ENCODE results near the gene ADAM15.

The ADAM15 gene

DNA sequence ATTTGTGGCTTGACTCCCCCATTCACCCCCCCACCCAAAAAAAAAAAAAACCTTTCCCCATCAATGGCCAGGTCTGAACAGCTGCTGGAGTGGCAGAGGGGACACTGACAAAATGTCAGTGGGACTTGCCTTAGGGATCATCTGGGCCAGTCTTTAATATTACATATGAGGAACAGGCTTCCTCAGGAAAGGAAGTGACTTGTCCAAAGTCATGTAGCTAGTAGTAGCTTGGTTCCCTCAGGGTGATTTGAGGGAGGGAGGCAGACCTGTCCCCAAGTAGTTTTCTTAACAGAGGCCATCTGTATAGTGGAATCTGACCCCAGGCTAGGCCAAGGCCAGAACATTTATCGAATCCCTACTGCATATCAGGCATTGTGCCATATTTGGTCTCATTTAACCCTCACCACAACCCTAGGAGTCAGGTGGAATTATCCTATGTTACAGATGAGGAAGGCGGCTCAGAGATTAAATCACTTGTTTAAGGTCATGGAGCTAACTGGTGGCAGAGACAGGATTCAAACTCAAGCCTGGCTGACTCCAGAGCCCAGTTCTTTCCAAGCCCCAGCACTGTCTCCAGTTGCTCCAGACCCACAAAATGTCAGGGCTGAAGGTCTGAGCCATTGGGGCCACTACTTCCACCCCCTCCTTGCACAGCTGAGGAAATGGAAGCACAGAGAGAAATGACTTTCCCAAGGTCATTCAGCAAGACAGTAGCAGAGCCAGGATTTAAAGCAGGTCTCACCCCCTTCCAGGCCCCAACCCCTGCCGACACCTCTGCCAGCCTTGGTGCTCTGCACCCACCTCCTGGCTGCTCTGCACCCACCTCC, 38.1 kb upstream of the ADAM15 start:
- DNase-seq, result no peak

- no peak for DNase-seq
Measured at GRCh38 chr1:155013632-155014031, 37.5 kb upstream of the ADAM15 start.

GRCh38 chr1:155014709-155015508, 36.2 kb upstream of the ADAM15 start:
- no peak for DNase-seq

DNA sequence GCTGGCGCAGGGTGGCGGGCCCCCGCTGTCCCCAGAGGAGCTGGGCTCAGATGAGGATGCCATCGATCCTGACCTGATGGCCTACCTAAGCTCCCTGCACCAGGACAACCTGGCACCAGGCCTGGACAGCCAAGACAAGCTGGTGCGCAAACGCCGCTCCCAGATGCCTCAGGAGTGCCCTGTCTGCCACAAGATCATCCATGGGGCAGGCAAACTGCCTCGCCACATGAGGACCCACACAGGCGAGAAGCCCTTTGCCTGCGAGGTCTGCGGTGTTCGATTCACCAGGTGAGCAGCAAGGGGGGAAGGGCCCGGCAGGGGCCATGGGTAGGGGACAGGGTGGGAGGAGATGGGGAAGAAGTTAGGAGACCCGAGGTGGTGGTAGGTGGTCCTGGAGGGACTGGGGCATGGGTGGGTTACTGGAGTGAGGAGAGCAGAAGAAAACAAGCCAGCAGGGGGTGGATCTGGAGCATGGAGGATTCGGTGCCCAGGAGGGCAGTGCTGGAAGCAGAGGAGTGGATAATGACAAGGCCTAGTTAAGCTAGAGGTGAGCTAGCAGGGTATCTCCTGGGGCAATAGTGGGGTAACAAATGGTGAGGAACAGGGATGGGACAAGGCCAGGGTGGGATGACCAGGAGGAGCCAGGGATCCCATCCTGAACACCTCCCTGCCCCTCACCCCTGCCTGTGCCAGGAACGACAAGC, 35.4 kb upstream of the ADAM15 start:
- DNase-seq, result no peak

DNA sequence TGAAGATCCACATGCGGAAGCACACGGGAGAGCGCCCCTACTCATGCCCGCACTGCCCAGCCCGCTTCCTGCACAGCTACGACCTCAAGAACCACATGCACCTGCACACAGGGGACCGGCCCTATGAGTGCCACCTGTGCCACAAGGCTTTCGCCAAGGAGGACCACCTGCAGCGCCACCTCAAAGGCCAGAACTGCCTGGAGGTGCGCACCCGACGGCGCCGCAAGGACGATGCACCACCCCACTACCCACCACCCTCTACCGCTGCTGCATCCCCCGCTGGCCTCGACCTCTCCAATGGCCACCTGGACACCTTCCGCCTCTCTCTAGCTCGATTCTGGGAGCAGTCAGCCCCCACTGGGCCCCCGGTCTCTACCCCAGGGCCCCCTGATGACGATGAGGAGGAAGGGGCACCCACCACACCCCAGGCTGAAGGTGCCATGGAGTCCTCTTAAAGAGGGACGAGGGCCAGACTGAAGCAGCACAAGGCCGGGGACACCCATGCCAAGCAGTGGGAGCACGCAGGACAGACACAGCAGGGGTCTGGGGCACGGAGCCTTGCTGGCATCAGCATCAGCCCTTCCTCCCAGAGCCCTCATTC, 34.8 kb upstream of the ADAM15 start:
- no peak for DNase-seq

DNA sequence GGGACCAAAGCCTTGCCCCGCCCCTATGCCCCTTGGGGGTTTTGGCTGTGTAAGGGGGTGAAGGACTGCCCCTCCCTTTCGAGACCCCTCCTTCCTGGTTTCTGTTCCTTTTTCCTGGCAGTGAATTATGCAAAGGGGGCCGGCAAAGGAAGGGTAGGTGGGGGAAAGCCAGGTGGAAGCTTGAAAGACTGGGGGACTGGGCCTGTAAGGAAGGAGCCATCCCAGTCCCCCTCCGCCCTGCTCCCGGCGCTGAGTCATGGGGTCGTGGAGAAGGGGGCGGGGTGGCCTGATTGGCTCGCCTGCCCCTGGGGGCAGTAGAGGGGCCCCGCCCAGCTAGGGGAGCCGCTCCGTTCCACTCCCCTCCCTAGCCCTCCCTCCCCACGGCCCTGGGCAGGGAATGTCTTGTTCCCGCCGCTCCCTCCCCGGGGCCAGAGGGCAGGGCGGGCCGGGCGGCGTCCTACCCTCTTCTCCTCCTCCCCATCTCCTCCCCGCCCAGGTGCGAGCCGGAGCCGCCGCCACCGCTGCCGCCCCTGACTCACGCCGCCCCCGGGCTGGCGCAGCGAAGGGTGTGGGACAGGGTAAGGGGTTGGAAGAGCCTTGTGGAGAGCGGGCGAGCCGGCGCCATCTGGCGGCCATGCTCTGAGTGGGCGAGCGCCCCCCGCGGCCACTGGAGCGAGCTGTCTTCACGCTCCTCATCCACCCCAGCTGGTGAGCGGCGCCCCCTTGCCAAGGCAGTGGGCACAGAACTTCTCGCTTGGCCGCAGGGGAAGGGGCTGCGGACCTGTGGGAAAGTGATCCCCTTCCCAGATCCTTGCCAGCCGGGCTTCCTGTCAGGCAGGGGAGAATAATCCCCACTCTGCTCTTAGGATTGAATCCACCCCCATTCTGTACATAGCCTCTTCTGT, 33.8 kb upstream of the ADAM15 start:
- DNase-seq, result peak; percentile 85

GRCh38 chr1:155017946-155018316, 33.2 kb upstream of the ADAM15 start:
- DNase-seq, result no peak

DNA sequence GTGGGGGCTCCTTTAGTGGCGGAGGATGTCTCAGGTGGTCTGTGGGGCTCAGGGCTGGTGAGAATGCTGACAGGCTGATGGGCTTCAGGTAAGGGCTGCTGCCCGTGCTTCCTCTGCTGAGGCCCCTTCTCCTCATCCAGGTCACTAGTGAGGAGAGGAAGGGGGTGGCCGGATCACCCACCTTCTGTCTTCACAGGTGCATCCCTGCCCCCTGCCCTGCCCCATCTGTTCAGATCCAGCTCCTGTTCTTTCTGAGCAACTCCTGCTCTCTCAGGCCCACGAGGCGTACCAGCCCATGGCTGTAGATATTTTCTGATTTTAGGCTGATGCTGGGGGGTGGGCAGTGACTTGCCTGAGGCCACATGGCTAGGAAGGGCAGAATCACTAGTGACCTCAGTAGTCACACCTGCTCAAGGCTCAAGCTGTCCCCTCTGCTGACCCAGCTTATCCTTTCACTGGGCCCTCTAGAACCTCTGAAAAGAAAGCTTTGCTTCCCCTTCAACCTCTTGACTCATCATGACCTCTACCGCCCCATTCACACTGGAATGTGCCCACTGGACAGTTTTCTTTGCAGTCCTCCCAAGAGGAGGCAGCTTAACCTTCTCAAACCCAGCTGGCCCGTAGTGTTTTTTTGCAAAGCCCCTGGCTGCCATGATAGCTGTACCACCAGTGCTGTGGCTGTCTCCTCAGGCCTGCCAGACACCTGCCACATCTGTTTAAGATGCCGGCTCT, 32.3 kb upstream of the ADAM15 start:
- no peak for DNase-seq

DNA sequence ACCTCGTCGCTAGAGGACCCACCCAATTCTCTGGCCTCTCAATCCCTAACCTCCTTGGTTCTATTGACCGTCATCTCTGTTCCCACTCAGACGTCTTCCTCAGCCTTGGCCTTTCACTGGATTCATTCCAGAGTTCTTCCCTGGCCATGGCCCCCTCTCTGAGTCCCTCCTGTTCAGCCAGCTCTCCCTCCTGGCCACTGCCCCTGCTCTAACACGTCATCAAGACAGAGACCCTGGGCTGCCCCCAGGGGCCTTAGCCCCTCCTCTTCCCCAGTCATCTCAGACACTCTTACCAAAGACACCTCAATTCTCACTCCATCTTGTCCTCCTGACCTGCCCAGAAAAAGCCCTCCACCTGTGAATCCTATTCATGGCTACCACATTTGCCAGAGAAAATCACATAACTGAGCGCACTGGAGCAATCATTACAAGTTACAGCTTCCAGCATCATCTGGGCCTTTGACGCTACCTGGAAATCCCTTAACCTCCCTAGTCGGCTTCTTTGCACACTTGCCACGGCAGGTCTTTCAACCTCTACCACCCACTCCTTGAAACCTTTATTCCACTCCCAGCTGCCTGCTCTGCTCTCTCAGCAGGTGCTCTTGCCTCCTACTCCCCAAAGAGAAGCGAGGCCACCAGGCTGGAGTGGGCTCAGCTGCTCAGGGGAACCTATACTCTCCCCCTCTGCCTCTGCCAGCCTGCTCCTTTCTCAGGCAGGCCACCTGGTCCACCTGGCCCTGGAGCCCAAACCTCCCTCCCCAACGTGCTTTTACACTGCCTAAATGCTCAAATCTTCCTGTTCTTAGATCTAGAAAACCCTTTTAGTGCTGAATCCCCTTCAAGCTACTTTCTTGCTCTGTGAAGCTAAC, 31.5 kb upstream of the ADAM15 start:
- DNase-seq, result no peak

DNA sequence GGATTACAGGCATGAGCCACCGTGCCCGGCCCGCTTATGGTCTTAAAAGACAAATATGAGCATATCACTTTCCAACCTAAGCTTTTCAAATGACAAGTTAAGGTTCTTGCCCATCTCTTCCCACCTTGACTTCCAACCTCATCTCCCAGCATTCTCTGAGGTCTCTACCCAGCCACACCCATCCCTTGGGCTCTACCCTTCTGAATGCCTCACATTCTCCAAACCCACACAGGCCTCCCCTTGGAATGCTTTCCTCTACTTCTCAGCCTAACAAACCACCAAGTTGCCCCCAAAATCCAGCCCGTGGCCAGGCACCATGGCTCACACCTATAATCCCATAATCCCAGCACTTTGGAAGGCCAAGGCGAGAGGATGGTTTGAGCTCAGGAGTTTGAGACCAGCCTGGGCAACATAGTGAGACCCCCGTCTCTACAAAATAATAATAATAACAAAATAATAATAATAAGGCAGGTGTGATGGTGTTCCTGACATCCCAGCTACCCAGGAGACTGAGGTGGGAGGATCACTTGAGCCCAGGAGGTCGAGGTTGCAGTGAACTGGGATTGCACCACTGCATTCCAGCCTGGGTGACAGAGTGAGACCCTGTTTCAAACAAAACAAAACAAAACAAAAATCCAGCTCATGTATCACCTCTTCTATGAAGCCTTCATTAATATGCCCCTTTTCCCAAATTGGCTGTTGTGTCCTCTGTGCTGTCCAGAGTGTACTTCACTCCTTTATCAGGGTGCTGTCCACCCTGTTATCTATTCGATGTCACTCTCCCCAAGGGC, 28.8 kb upstream of the ADAM15 start:
- no peak for DNase-seq

GRCh38 chr1:155022927-155023236, 28.2 kb upstream of the ADAM15 start:
- DNase-seq, result no peak

DNA sequence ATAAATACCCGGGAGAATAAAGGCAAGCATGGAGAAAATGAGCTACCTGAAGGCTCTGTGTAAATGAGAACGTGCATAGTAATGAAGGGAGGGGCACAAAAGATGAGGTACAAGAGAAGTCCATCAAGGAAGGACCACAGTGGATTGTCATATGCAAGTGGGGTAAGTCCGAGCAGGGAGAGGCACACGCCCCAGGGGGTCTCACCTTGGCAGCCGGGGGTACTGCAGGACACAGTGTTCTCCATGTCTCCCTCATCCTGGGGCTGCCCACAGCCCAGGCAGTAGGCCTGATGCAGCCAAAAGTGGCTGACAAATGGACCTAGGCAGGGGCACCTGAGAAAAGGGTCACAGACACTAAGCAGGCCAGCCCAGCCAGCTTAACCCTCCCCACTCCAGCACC, 27.5 kb upstream of the ADAM15 start:
- DNase-seq, result no peak

DNA sequence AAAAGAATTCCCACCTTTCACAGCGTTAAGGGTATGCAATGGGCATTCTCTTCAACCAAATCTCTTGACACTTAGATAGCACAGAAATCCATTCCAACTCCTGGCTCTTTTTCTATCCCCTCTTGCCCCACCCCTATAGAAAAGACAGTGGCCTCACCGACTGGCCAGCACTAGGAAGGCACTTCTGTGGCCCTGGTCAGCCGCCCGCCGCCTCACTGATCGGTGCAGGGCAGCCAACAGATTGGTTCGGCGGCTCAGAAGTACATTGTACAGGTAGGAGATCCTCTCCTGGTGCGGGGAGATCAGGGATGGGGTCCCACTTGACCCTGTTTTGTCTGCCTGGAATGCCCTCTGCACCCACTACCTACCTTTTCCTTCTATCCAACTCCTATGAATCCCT, 26.8 kb upstream of the ADAM15 start:
- no peak for DNase-seq

DNA sequence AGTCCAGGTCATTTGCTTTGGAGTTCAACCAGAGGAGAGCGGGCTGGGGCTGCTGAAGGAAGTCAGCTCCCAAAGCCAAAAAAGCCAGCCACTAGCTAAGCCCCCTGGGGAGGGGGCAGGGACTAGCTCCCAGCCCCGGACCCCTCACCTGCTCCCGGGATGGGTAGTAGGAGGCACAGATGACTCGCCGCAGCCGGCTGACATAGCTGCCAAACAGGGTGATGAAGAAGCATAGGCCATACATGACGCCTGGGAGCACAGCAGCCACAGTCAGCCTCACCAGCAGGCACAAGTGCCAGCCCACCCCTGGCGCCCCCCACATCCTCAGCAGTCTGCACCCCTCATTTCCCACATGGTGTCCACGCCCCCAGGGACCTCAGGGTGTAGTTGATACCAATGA, 25.0 kb upstream of the ADAM15 start:
- no peak for DNase-seq

DNA sequence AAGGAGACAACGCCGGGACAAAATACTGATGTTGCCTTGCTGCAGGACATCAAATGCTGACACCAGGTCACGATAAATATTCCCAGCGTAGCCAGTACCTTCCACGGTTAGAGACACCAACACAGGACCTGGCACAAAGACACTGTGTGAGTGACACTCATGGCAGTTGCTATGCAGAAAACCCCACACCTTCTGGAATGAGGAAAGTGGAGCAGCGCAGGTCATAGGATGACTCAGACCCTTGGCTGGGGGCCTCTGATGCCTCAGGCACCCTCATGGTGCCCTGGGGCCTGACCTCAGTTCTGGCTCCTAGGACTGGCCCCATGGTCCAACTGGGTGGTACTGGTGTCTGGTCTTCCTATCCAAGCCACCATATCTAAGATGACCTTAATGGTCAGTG, 24.5 kb upstream of the ADAM15 start:
- DNase-seq, result no peak

DNA sequence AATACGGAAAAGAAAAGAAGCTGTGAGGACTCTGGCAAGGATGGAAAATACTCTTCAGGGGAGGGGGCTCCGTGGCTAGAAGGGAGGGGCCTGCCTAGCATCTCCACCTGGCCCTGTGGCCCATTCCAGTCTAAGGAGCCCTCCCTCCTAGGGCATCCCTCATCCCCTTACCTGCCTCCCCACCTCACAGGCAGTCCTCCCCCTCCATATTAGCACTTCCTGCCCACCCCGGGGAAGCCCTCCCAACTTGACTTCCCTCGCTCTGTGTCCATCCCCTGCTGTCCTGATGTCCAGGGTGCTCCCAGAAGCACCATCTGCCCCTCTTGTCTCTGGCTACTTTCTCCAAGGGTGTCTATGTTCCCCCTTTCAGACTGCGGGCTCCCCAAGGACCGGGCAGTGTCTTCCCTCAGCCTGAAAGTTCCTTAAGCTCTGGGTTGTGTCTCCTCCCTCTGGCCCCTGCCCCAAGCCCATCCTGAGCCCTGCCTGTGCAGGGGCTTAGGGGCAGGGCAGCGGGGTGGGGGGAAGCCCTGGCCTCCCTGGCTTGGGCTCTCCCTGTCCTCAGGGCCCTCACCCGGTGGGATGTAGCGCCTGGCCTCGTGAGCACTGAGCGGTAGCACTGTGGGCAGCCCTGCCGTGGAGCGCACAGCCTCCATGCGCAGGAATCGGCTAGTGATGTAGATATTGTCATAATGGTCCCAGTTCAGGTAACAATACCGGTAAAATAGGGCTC, 21.4 kb upstream of the ADAM15 start:
- no peak for DNase-seq

GRCh38 chr1:155030243-155030795, 20.8 kb upstream of the ADAM15 start:
- DNase-seq, result no peak

GRCh38 chr1:155030899-155031298, 20.2 kb upstream of the ADAM15 start:
- no peak for DNase-seq

DNA sequence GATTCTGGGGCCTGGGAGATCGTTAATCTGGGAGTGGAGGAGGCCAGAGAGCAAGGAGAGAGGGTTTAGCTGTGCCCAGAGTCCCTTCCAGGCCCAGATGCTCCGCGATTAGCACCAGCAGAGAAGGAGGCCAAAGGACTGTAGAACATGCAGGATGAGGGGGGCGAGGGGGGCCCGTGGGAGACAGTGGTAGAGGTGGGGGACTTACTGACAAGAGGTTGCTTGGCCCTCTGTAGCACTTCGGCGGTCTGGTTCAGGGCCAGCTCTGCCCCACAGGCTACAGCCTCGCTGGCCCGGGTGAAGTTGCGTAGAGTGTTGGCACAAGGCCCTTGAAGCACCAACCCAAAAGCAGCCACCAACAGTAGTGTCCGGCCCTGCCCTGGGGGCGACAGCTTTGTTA, 18.2 kb upstream of the ADAM15 start:
- DNase-seq, result no peak

All from activated gamma-delta T cell treated with Interleukin-2 at 50 U/mL for 16 hours (primary cell).